Left lung (tissue), 10 donors: ENCODE data around the gene INCA1. TPM values are rescaled to one million over a fixed set of nuclear protein-coding genes. Genes with fewer than 3 reads are reported as not detected.

Source experiments
- ATAC-seq: fragments of 200-7000 bp; cut with Tn5 transposase; one replicate; pipeline ENCODE4 v1.9.1; 2020; ENCODE audit warnings: moderate library complexity
- DNase-seq, 4 donors: peaks; one replicate each; pipeline ENCODE4 v3.0.0-alpha.2; 2013 to 2020
- H3K27ac ChIP-seq, 2 donors: fragments of 200-600 bp; sonication (generic) in 1 of 2; one replicate each; pipeline versions ENCODE4 v1.5.0 to v1.8.0; 2020 to 2021
- H3K27me3 ChIP-seq, 2 donors: fragments of 200-600 bp; sonication (generic) in 1 of 2; one replicate each; pipeline versions ENCODE4 v1.5.0 to v1.8.0; 2020 to 2021
- H3K36me3 ChIP-seq, 2 donors: fragments of 200-600 bp; sonication (generic) in 1 of 2; one replicate each; pipeline versions ENCODE4 v1.5.0 to v1.8.0; 2020 to 2021
- H3K4me1 ChIP-seq, 2 donors: fragments of 200-600 bp; one replicate each; pipeline ENCODE4 v1.8.0; 2021
- H3K4me3 ChIP-seq, 2 donors: fragments of 200-600 bp; sonication (generic) in 1 of 2; one replicate each; pipeline versions ENCODE4 v1.5.0 to v1.8.0; 2020 to 2021; ENCODE audit warnings: mild to moderate bottlenecking in 1 of 2
- H3K9me3 ChIP-seq, 2 donors: fragments of 200-600 bp; sonication (generic) in 1 of 2; one replicate each; pipeline versions ENCODE4 v1.5.0 to v1.8.0; 2020 to 2021
- intact Hi-C, 2 donors: fragments of 100-400 bp; cut with DNase I; formaldehyde crosslinking; loops; one replicate each; pipeline versions ENCODE4 v1.11.2 to v1.14.2; 2022
- polyA plus RNA-seq, 6 donors: library from polyadenylated mRNA; unstranded; fragments of 120-200 nt; gene quantifications; one replicate each; pipeline ENCODE4 v1.2.1, GENCODE V29; 2013; ENCODE audit not compliant: insufficient read length in 6 of 6
- total RNA-seq, 2 donors: library from RNA; stranded (reverse); fragmentation: NEBNext Ultra II Directional; extraction: Animal tissue kit (Norgen Biotek cat#: 25700); gene quantifications; one replicate each; pipeline ENCODE4 v1.2.1, GENCODE V29; 2021
- TF ChIP-seq, protein P1 (sequence below), 2 donors: fragments of 200-600 bp; sonication (generic) in 1 of 2; IDR thresholded peaks; one replicate each; pipeline versions ENCODE4 v1.5.0 to v1.8.0; 2021; ENCODE audit warnings: antibody characterized with exemption in 2 of 2
- donor health status: DM: no; HTN: yes; CAD: no.
- donor health status: DM: no; HTN: no; CAD: no.

INCA1 gene
- total and polyA plus RNA-seq, 8 donors = 1.0 to 11.5 (median 8.6) TPM

DNA sequence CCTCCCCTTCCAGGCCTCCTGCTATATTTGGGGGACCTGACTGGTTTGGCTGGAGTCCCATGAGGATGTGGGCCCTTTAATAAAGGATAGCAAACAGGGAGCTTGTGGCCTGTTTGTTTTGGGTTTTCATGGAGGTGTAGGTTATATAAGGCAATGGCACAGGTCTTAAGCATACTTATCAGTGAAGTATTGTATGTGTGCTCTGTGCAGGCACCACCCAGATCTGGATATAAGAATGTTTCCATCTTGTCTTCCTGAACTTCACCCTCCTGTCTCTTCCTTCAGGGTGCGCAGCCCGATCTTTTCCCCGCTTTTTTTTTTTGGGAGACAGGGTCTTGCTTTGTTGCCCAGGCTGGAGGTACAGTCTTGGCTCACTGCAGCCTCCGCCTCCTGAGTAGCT is 27.3 kb upstream of the INCA1 start:
- ATAC-seq (peak; percentile 70), DNase-seq (no peak)
- peaks cover 0 to 49% of the 10 kb centered on the region in 2 donors for H3K36me3 ChIP-seq
- intact Hi-C loops = no loop called here
- no peaks in the 10 kb centered on the region for H3K9me3 ChIP-seq
- H3K4me3 ChIP-seq = no peak overlapping the region
- H3K27me3 ChIP-seq = no peaks in the 10 kb centered on the region
- H3K27ac ChIP-seq = peak overlapping the region; percentile 36 to 50
- TF ChIP-seq, protein P1, sequence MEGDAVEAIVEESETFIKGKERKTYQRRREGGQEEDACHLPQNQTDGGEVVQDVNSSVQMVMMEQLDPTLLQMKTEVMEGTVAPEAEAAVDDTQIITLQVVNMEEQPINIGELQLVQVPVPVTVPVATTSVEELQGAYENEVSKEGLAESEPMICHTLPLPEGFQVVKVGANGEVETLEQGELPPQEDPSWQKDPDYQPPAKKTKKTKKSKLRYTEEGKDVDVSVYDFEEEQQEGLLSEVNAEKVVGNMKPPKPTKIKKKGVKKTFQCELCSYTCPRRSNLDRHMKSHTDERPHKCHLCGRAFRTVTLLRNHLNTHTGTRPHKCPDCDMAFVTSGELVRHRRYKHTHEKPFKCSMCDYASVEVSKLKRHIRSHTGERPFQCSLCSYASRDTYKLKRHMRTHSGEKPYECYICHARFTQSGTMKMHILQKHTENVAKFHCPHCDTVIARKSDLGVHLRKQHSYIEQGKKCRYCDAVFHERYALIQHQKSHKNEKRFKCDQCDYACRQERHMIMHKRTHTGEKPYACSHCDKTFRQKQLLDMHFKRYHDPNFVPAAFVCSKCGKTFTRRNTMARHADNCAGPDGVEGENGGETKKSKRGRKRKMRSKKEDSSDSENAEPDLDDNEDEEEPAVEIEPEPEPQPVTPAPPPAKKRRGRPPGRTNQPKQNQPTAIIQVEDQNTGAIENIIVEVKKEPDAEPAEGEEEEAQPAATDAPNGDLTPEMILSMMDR (IDR thresholded peaks at IDR 0.05) = no peak
- no peaks in the 10 kb centered on the region for H3K4me1 ChIP-seq

DNA sequence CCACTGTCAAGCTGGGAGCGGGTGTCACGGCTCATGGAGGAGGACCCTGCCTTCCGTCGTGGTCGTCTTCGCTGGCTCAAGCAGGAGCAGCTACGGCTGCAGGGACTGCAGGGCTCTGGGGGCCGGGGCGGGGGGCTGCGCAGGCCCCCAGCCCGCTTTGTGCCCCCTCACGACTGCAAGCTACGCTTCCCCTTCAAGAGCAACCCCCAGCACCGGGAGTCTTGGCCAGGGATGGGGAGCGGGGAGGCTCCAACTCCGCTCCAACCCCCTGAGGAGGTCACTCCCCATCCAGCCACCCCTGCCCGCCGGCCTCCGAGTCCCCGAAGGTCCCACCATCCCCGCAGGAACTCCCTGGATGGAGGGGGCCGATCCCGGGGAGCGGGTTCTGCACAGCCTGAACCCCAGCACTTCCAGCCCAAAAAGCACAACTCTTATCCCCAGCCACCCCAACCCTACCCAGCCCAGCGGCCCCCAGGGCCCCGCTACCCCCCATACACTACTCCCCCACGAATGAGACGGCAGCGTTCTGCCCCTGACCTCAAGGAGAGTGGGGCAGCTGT is 26.3 kb upstream of the INCA1 start:
- Histone ChIP-seq H3K36me3 (peaks cover 0 to 58% of the 10 kb centered on the region in 2 donors), H3K4me1 (no peaks in the 10 kb centered on the region), H3K9me3 (no peaks in the 10 kb centered on the region), H3K27me3 (no peaks in the 10 kb centered on the region), H3K4me3 (no peak overlapping the region), H3K27ac (no peak overlapping the region)
- intact Hi-C loops = no loop called here
- ATAC-seq = no peak
- TF ChIP-seq, protein P1 (IDR thresholded peaks at IDR 0.05) = no peak
- no peak for DNase-seq

DNA sequence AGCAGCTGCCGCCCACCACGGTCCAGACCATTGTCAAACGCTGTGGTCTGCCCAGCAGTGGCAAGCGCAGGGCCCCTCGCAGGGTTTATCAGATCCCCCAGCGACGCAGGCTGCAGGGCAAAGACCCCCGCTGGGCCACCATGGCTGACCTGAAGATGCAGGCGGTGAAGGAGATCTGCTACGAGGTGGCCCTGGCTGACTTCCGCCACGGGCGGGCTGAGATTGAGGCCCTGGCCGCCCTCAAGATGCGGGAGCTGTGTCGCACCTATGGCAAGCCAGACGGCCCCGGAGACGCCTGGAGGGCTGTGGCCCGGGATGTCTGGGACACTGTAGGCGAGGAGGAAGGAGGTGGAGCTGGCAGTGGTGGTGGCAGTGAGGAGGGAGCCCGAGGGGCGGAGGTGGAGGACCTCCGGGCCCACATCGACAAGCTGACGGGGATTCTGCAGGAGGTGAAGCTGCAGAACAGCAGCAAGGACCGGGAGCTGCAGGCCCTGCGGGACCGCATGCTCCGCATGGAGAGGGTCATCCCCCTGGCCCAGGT is 24.9 kb upstream of the INCA1 start:
- TF ChIP-seq, protein P1 (IDR thresholded peaks at IDR 0.05) = no peak
- Histone ChIP-seq H3K4me3 (no peak overlapping the region), H3K9me3 (no peaks in the 10 kb centered on the region), H3K27me3 (no peaks in the 10 kb centered on the region), H3K4me1 (no peaks in the 10 kb centered on the region), H3K27ac (no peak overlapping the region), H3K36me3 (peaks cover 0 to 73% of the 10 kb centered on the region in 2 donors)
- DNase-seq (no peak), ATAC-seq (no peak)
- intact Hi-C loops = no loop called here

DNA sequence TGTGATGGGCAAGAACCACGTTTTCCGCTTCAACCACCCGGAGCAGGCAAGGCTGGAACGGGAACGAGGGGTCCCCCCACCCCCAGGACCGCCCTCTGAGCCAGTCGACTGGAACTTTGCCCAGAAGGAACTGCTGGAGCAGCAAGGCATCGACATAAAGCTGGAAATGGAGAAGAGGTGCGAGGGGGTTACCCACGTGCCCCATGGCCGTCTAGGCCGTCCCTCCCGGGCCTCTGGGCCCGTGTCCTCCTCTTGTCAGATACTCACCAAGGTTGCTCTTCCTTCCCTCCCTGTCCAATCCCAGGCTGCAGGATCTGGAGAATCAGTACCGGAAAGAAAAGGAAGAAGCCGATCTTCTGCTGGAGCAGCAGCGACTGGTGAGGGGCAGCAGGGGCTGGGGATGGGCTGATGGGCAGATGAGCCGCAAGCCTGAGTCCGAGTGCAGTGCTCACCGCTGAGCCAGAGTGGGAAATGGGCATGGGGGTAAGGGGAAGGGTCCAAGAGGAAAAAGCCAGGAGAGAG is 23.2 kb upstream of the INCA1 start:
- ATAC-seq = no peak
- Histone ChIP-seq H3K4me3 (no peak overlapping the region), H3K36me3 (peaks cover 0 to 89% of the 10 kb centered on the region in 2 donors), H3K27ac (no peak overlapping the region), H3K4me1 (no peaks in the 10 kb centered on the region), H3K9me3 (no peaks in the 10 kb centered on the region), H3K27me3 (no peaks in the 10 kb centered on the region)
- TF ChIP-seq, protein P1 (IDR thresholded peaks at IDR 0.05) = no peak
- DNase-seq = no peak
- intact Hi-C loops = no loop called here

DNA sequence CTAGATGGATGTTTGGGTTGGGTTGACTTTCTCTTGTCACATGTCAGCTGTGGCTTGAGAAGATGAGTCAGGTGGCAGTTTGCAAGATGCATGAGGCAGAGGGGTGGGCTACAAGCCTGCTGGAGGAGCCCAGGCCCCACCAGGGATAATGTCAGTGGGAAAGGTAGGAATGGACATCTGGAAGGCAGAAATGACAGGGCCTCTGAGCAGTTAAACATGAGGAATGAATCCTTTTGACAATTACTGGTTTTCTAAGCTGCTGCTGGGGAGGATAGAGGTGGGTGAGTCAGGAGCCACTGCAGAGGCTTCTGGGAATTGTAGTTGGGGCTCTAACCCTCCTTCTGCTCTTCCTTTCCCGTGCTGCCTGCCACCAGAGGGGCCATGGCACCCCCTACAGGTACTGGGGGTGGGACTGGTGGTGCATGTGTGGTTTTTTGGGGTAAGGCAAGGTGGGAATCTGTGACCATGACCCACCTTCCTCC is 22.2 kb upstream of the INCA1 start:
- H3K4me3 ChIP-seq = no peak overlapping the region
- H3K4me1 ChIP-seq = no peaks in the 10 kb centered on the region
- peaks cover 0 to 100% of the 10 kb centered on the region in 2 donors for H3K36me3 ChIP-seq
- DNase-seq (no peak), ATAC-seq (no peak)
- TF ChIP-seq, protein P1 (IDR thresholded peaks at IDR 0.05) = no peak
- H3K9me3 ChIP-seq = no peaks in the 10 kb centered on the region
- H3K27me3 ChIP-seq = no peaks in the 10 kb centered on the region
- H3K27ac ChIP-seq = no peak overlapping the region
- intact Hi-C loops = no loop called here
